A673 (cell line): ENCODE measurements around the gene JAKMIP1. TPM values are rescaled to one million over a fixed set of nuclear protein-coding genes. Genes with fewer than 3 reads are reported as not detected.

Experiments used
- BruUV-seq: library from RNA; stranded (reverse); fragments of 400-500 nt; replicated peaks from 2 replicates; lab custom pipeline; 2021; lab: Mats Ljungman, UMichigan
- CTCF ChIA-PET: fragments of 300-600 bp; sonication (Branson Sonifier 250); formaldehyde crosslinking; loops from one replicate; lab custom pipeline; 2022; ENCODE audit warnings: antibody characterized with exemption; lab: Charles Lee
- POLR2A ChIA-PET: fragments of 300-600 bp; sonication (Branson Sonifier 250); formaldehyde crosslinking; loops from one replicate; lab custom pipeline; 2022; ENCODE audit warnings: antibody characterized with exemption; ENCODE audit not compliant: low non-redundant PET; lab: Charles Lee
- DNase-seq: peaks from one replicate; pipeline ENCODE4 v3.0.0-alpha.2; 2015; ENCODE audit warnings: low spot score
- H3K27ac ChIP-seq: fragments of 200-600 bp; sonication (generic); 2 replicates; pipeline ENCODE4 v1.5.1; 2016; ENCODE audit warnings: mixed run types, low read depth, mild to moderate bottlenecking, mixed read lengths, antibody characterized with exemption, low read length; ENCODE audit not compliant: poor library complexity, severe bottlenecking
- H3K27me3 ChIP-seq: fragments of 200-600 bp; sonication (generic); replicated peaks from 2 replicates; pipeline ENCODE4 v1.6.1; 2017; ENCODE audit warnings: mixed run types, low read depth, mild to moderate bottlenecking, mixed read lengths, antibody characterized with exemption, low read length; ENCODE audit not compliant: insufficient read depth, poor library complexity
- H3K36me3 ChIP-seq: fragments of 200-600 bp; sonication (generic); 2 replicates; pipeline ENCODE4 v1.6.1; 2016; ENCODE audit warnings: mixed run types, mild to moderate bottlenecking, mixed read lengths, antibody characterized with exemption, low read length; ENCODE audit not compliant: insufficient read depth, poor library complexity, severe bottlenecking
- H3K4me1 ChIP-seq: fragments of 200-600 bp; sonication (generic); 2 replicates; pipeline ENCODE4 v1.6.1; 2017; ENCODE audit warnings: mixed run types, mild to moderate bottlenecking, mixed read lengths, antibody characterized with exemption, low read length; ENCODE audit not compliant: insufficient read depth, poor library complexity, severe bottlenecking
- H3K4me3 ChIP-seq: fragments of 200-600 bp; sonication (generic); 2 replicates; pipeline ENCODE4 v1.5.1; 2016; ENCODE audit warnings: low read depth, mixed run types, mild to moderate bottlenecking, mixed read lengths, low read length; ENCODE audit not compliant: poor library complexity, severe bottlenecking
- H3K9me3 ChIP-seq: fragments of 200-600 bp; sonication (generic); 2 replicates; pipeline ENCODE4 v1.6.1; 2016; ENCODE audit warnings: mixed run types, low read depth, mild to moderate bottlenecking, mixed read lengths, antibody characterized with exemption, low read length; ENCODE audit not compliant: poor library complexity, severe bottlenecking
- EZH2 ChIP-seq: fragments of 200-600 bp; sonication (generic); IDR thresholded peaks from 2 replicates; pipeline ENCODE4 v1.6.1; 2017; ENCODE audit warnings: borderline replicate concordance, low read depth, mild to moderate bottlenecking, mixed read lengths, antibody characterized with exemption, low read length; ENCODE audit not compliant: poor library complexity, severe bottlenecking
- intact Hi-C: fragments of 100-400 bp; cut with micrococcal nuclease; formaldehyde crosslinking; loops from one replicate; pipeline ENCODE4 v1.10.0; 2022; ENCODE audit not compliant: unreplicated experiment
- total RNA-seq: library from RNA; stranded (reverse); gene quantifications from 2 replicates; pipeline ENCODE4 v1.2.3, GENCODE V29; 2021
- TF ChIP-seq, protein P1 (sequence below): fragments of 300-800, 200-600 bp; sonication (generic); conservative IDR thresholded peaks from 2 replicates; pipeline ENCODE4 v1.5.1; 2017; ENCODE audit warnings: low read depth, mild to moderate bottlenecking, antibody characterized with exemption, low read length, moderate library complexity, mixed read lengths

The JAKMIP1 gene
- total RNA-seq, 1 experiment from 2014 or later: not detected

DNA sequence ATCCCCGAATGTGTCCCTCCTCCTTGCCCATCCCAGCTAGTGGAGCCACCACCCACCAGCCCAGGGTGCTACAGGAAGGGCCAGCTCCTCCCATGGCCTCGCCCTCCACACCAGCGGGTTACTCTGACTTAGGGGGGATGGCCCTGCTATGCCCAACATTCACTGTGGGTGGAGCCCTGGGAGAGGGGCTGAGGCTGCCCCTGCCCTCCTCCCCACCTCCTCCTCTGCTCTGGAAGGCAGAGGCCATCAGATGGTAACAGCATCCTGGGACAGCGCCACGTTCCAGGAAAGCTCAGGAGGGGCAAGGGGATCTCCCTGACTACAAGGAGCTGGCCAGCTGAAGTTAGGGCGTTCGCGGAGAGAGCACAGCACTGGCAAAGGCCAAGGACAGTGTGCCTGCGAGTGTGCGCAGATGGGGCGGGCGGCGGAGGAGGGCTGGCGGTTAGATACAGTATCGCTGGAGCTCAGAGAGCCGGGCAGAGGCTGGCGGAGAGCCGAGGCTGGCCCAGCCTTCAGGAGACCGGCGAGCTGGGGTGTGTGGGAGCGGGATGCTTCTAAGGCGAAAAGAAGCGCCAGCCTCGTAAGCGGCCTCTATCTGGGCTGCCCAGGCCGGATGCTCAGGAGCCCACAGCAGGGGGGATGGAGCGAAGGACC, 1.5 kb downstream of the JAKMIP1 start:
- intact Hi-C loops: no loop called here
- ChIA-PET CTCF (no interaction called here), POLR2A (no interaction called here)
- H3K9me3 ChIP-seq: no peaks in the 10 kb centered on the region
- no peak overlapping the region for H3K27ac ChIP-seq
- peaks cover 69% of the 10 kb centered on the region for H3K27me3 ChIP-seq
- H3K4me1 ChIP-seq: no peaks in the 10 kb centered on the region
- DNase-seq: no peak
- no peak overlapping the region for H3K4me3 ChIP-seq
- no TSS peak for BruUV-seq
- no peak for TF ChIP-seq EZH2
- TF ChIP-seq, protein P1, sequence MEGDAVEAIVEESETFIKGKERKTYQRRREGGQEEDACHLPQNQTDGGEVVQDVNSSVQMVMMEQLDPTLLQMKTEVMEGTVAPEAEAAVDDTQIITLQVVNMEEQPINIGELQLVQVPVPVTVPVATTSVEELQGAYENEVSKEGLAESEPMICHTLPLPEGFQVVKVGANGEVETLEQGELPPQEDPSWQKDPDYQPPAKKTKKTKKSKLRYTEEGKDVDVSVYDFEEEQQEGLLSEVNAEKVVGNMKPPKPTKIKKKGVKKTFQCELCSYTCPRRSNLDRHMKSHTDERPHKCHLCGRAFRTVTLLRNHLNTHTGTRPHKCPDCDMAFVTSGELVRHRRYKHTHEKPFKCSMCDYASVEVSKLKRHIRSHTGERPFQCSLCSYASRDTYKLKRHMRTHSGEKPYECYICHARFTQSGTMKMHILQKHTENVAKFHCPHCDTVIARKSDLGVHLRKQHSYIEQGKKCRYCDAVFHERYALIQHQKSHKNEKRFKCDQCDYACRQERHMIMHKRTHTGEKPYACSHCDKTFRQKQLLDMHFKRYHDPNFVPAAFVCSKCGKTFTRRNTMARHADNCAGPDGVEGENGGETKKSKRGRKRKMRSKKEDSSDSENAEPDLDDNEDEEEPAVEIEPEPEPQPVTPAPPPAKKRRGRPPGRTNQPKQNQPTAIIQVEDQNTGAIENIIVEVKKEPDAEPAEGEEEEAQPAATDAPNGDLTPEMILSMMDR: no peak
- H3K36me3 ChIP-seq: no peaks in the 10 kb centered on the region

DNA sequence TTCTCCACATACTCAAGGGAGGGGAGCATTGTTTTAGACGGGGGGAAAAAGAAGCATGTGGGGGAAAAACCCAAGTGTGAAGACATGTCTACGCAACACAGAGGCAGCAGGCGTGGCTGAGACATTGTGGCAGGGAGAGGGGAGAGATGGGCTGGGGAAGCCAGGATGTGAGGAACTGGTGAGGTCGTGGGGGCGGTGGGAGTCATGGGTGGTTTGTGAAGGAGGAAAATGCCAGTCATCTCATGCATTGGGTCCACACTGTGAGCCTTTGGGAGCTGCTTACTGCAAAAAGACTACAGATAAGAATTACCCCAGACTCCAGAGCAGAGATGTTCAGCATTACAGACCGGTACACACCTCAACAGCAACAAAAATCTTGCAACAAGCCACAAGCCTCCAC, 2.1 kb downstream of the JAKMIP1 start:
- no peak for DNase-seq
- BruUV-seq: no TSS peak
- no peaks in the 10 kb centered on the region for H3K4me1 ChIP-seq
- TF ChIP-seq EZH2: no peak
- TF ChIP-seq, protein P1: no peak
- H3K27me3 ChIP-seq: peaks cover 68% of the 10 kb centered on the region
- ChIA-PET POLR2A (no interaction called here), CTCF (no interaction called here)
- intact Hi-C loops: no loop called here
- no peak overlapping the region for H3K4me3 ChIP-seq
- no peaks in the 10 kb centered on the region for H3K36me3 ChIP-seq
- H3K27ac ChIP-seq: no peak overlapping the region
- H3K9me3 ChIP-seq: no peaks in the 10 kb centered on the region

DNA sequence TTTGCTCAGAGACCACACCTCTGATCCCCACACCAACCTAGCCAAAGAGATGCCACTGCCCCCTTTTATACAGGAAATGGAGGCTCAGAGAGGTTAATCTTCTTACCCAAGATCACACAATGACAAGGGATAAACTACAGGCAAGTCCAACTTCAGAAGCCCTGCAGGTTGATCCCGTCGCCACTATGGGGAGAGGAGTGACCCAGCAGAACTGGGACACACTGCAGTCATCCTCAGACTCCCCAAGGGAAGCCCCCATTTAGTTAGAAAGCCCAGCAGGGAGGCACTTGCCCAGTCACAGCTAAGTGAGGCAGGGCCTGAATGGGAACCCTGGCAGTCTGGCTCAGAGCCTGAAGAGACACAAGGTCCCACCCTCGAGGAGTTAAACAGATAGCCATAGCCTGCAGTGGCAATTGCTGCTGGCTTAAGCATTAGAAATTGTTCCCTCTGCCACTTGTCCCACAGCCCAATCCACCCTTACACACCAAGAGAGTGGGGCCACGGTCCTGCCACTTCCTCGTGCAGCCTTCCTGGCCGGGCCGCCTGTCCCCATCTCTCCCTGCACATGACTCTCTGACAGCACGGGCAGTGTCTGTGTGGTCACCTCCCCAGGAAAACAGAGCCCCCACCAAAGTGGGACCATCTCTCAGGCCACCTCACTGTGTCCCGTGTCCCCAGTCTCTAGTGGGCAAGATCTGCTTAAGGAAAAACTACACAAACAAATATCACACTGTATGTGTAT, 2.7 kb downstream of the JAKMIP1 start:
- no TSS peak for BruUV-seq
- Histone ChIP-seq H3K4me3 (no peak overlapping the region), H3K4me1 (no peaks in the 10 kb centered on the region), H3K27ac (no peak overlapping the region), H3K9me3 (no peaks in the 10 kb centered on the region), H3K36me3 (no peaks in the 10 kb centered on the region), H3K27me3 (peaks cover 69% of the 10 kb centered on the region)
- TF ChIP-seq, protein P1: no peak
- TF ChIP-seq EZH2: no peak
- intact Hi-C loops: no loop called here
- DNase-seq: no peak
- ChIA-PET CTCF (interaction anchor here (0.6 kb wide), 1 partner anchor 470 kb away, joined by 6 read pairs; no protein-coding TSS in a partner anchor), POLR2A (no interaction called here)
